ENCODE measurements around the gene AGBL1.

DNA sequence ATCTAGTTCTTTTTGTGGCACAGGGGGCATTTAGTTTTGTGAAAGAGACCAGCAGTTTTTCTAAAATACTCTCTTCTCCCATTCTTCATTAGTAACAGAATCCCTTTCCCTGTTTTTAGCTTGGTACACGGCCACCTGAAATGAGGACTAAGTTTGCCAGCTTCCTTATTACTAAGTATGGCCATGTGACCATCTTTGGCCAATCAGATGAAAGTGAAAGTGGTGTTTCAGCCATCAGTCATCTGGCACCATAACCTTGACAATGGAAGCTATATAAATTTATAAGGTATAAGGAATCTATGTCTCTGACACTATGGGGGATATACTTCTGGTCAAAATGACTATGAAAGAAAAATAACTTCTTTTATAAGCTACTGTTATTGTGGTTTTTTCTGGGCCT lies 570.4 kb downstream of the AGBL1 start:
- TF ChIP-seq CTCF (IDR thresholded peaks at IDR 0.05; ENCODE audit: insufficient read depth, low read length) = no peak
- no peak for TF ChIP-seq GABPA (IDR thresholded peaks at IDR 0.05; ENCODE audit: low read depth)
- TF ChIP-seq REST (IDR thresholded peaks at IDR 0.05; ENCODE audit: insufficient replicate concordance, low read depth) = no peak
- no peak for TF ChIP-seq POLR2AphosphoS5 (IDR thresholded peaks at IDR 0.05; ENCODE audit: low read depth)
- TF ChIP-seq SPI1 (IDR thresholded peaks at IDR 0.05; ENCODE audit: borderline replicate concordance, low read depth) = no peak

Data from HL-60 (cell line).